ENCODE results near the gene LUM. TPM values are rescaled to one million over a fixed set of nuclear protein-coding genes. Genes with fewer than 3 reads are reported as not detected.

Gene LUM
- total RNA-seq, 2 donors from 2014 or later, result 35.9 to 93.7 TPM

GRCh38 chr12:91143206-91143605, 31.9 kb upstream of the LUM start:
- H3K27ac ChIP-seq, result no peak overlapping the region
- 62 to 64% methylated on average over 3 of the region's 3 CpGs for WGBS, 2 donors
- no peaks in the 10 kb centered on the region for H3K27me3 ChIP-seq
- no peak overlapping the region for H3K4me3 ChIP-seq
- intact Hi-C loops (cut with DNase I), result no loop called here
- DNase-seq, result no peak
- H3K36me3 ChIP-seq (replicated peaks in 1 of 2; ENCODE audit: insufficient read depth in 1 of 2, low read depth in 2 of 2), result no peaks in the 10 kb centered on the region
- TF ChIP-seq POLR2A (IDR thresholded peaks at IDR 0.05), result no peak
- TF ChIP-seq, protein P1, sequence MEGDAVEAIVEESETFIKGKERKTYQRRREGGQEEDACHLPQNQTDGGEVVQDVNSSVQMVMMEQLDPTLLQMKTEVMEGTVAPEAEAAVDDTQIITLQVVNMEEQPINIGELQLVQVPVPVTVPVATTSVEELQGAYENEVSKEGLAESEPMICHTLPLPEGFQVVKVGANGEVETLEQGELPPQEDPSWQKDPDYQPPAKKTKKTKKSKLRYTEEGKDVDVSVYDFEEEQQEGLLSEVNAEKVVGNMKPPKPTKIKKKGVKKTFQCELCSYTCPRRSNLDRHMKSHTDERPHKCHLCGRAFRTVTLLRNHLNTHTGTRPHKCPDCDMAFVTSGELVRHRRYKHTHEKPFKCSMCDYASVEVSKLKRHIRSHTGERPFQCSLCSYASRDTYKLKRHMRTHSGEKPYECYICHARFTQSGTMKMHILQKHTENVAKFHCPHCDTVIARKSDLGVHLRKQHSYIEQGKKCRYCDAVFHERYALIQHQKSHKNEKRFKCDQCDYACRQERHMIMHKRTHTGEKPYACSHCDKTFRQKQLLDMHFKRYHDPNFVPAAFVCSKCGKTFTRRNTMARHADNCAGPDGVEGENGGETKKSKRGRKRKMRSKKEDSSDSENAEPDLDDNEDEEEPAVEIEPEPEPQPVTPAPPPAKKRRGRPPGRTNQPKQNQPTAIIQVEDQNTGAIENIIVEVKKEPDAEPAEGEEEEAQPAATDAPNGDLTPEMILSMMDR (IDR thresholded peaks at IDR 0.05), result no peak
- H3K4me1 ChIP-seq, result peaks cover 7% of the 10 kb centered on the region
- no peak for ATAC-seq
- no peaks in the 10 kb centered on the region for H3K9me3 ChIP-seq

DNA sequence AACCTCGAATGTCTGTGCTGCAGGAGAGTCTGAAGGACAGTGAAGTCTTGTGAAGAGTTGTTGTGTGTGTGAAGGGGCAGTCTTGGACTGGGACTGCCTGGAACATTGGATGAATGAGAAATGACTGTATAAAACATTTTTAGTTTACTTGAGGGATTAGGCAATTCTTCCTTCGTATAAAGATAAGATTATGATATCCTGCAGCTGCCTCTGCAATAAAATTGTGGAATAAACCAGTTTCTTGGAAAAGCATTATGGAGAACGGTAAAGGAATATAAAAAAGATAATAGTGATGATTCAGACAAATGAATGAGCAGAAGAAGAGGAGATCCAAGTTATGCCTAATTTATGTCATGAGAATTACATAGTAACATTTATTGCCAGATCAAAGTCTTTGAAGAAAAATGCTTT, 30.9 kb upstream of the LUM start:
- no peak overlapping the region for H3K27ac ChIP-seq
- DNase-seq (no peak), ATAC-seq (peak; percentile 38)

GRCh38 chr12:91140026-91140931, 29.0 kb upstream of the LUM start:
- Histone ChIP-seq H3K4me1 (peaks cover 8% of the 10 kb centered on the region), H3K4me3 (no peak overlapping the region), H3K27ac (no peak overlapping the region), H3K9me3 (no peaks in the 10 kb centered on the region), H3K27me3 (no peaks in the 10 kb centered on the region), H3K36me3 (replicated peaks in 1 of 2; ENCODE audit: insufficient read depth in 1 of 2, low read depth in 2 of 2) (no peaks in the 10 kb centered on the region)
- intact Hi-C loops (cut with DNase I), result no loop called here
- TF ChIP-seq, protein P1 (IDR thresholded peaks at IDR 0.05), result no peak
- 79 to 96% methylated on average over 1 of the region's 1 CpG for WGBS, 2 donors
- no peak for DNase-seq
- no peak for ATAC-seq

More for the DNA sequence above, 30.9 kb upstream of the LUM start:
- Histone ChIP-seq H3K4me1 (peaks cover 8% of the 10 kb centered on the region), H3K9me3 (no peaks in the 10 kb centered on the region), H3K4me3 (no peak overlapping the region), H3K27me3 (no peaks in the 10 kb centered on the region), H3K36me3 (replicated peaks in 1 of 2; ENCODE audit: insufficient read depth in 1 of 2, low read depth in 2 of 2) (no peaks in the 10 kb centered on the region)
- TF ChIP-seq, protein P1 (IDR thresholded peaks at IDR 0.05), result no peak
- TF ChIP-seq POLR2A (IDR thresholded peaks at IDR 0.05), result no peak
- intact Hi-C loops (cut with DNase I), result no loop called here
- 48 to 54% methylated on average over 3 of the region's 3 CpGs for WGBS, 2 donors

- H3K4me1 ChIP-seq, result peaks cover 8% of the 10 kb centered on the region
- no peak for ATAC-seq
- no peaks in the 10 kb centered on the region for H3K9me3 ChIP-seq
- no peak overlapping the region for H3K4me3 ChIP-seq
- 57 to 63% methylated on average over 2 of the region's 2 CpGs for WGBS, 2 donors
- TF ChIP-seq, protein P1 (IDR thresholded peaks at IDR 0.05), result no peak
- no peak for TF ChIP-seq POLR2A (IDR thresholded peaks at IDR 0.05)
- DNase-seq, result no peak
- intact Hi-C loops (cut with DNase I), result no loop called here
- H3K36me3 ChIP-seq (replicated peaks in 1 of 2; ENCODE audit: insufficient read depth in 1 of 2, low read depth in 2 of 2), result no peaks in the 10 kb centered on the region
- H3K27me3 ChIP-seq, result no peaks in the 10 kb centered on the region
- H3K27ac ChIP-seq, result no peak overlapping the region
These were observed 28.0 kb upstream of the LUM start for GRCh38 chr12:91139286-91139685.

All from body of pancreas (tissue), 4 donors.